GM18511 (cell line): ENCODE measurements around the gene HBE1.

ENCODE experiments used
- ATAC-seq: cut with Tn5 transposase; IDR thresholded peaks from one replicate; pipeline ENCODE4 v1.9.1; 2021; ENCODE audit warnings: mild to moderate bottlenecking, moderate library complexity; ENCODE audit not compliant: unreplicated experiment

Gene HBE1

GRCh38 chr11:5235364-5236095, 34.2 kb downstream of the HBE1 start:
- ATAC-seq = no peak

GRCh38 chr11:5234381-5234834, 35.3 kb downstream of the HBE1 start, which contains the start of gene HBD:
HBD (minus strand) TSS chr11:5234483; CDS start chr11:5234433, 50 bp downstream.
- peak; percentile 91 for ATAC-seq

GRCh38 chr11:5233307-5233706, 36.4 kb downstream of the HBE1 start:
- ATAC-seq = no peak

- no peak for ATAC-seq
Measured at GRCh38 chr11:5232821-5233220, 36.9 kb downstream of the HBE1 start.

- ATAC-seq = no peak
Measured at GRCh38 chr11:5232176-5232575, 37.6 kb downstream of the HBE1 start.

- no peak for ATAC-seq
Measured at GRCh38 chr11:5231111-5231510, 38.6 kb downstream of the HBE1 start.

- no peak for ATAC-seq
Measured at GRCh38 chr11:5230266-5230665, 39.5 kb downstream of the HBE1 start.

GRCh38 chr11:5229796-5230195, 39.9 kb downstream of the HBE1 start:
- ATAC-seq = no peak

GRCh38 chr11:5229356-5229755, 40.4 kb downstream of the HBE1 start:
- ATAC-seq = no peak

GRCh38 chr11:5228124-5228523, 41.6 kb downstream of the HBE1 start:
- ATAC-seq = no peak

GRCh38 chr11:5227681-5228080, 42.1 kb downstream of the HBE1 start:
- no peak for ATAC-seq

GRCh38 chr11:5226732-5227310, 42.9 kb downstream of the HBE1 start, which contains the start of gene HBB:
HBB (minus strand) TSS chr11:5227071; CDS start chr11:5227021, 50 bp downstream.
- no peak for ATAC-seq

GRCh38 chr11:5225480-5225871, 44.3 kb downstream of the HBE1 start:
- no peak for ATAC-seq

GRCh38 chr11:5224538-5225479, 44.9 kb downstream of the HBE1 start:
- no peak for ATAC-seq

GRCh38 chr11:5223686-5224085, 46.1 kb downstream of the HBE1 start:
- ATAC-seq = no peak

- no peak for ATAC-seq
Measured at GRCh38 chr11:5223146-5223545, 46.6 kb downstream of the HBE1 start.
